KMS-11 (cell line): ENCODE results near the gene KYAT1.

Experiments
- H2AFZ ChIP-seq: fragments of 200-600 bp; sonication (generic); 2 replicates; pipeline ENCODE4 v1.6.1; 2016; ENCODE audit warnings: antibody characterized with exemption, mixed run types, low read depth
- H3K27ac ChIP-seq: fragments of 200-600 bp; sonication (generic); 2 replicates; pipeline ENCODE4 v1.6.1; 2016; ENCODE audit warnings: mild to moderate bottlenecking, mixed run types
- H3K27me3 ChIP-seq: fragments of 200-600 bp; sonication (generic); 2 replicates; pipeline ENCODE4 v1.6.1; 2017; ENCODE audit warnings: mild to moderate bottlenecking, low read depth, mixed run types, moderate library complexity; ENCODE audit not compliant: insufficient read depth
- H3K36me3 ChIP-seq: fragments of 200-600 bp; sonication (generic); 2 replicates; pipeline ENCODE4 v1.6.1; 2017; ENCODE audit warnings: mild to moderate bottlenecking, mixed run types; ENCODE audit not compliant: insufficient read depth
- H3K4me1 ChIP-seq: fragments of 200-600 bp; sonication (generic); 2 replicates; pipeline ENCODE4 v1.6.1; 2016; ENCODE audit warnings: mild to moderate bottlenecking, low read depth, mixed run types; ENCODE audit not compliant: poor library complexity, severe bottlenecking
- H3K4me2 ChIP-seq: fragments of 200-600 bp; sonication (generic); 2 replicates; pipeline ENCODE4 v1.7.0; 2016; ENCODE audit warnings: mild to moderate bottlenecking, mixed run types
- H3K4me3 ChIP-seq: fragments of 200-600 bp; sonication (generic); IDR thresholded peaks from 2 replicates; pipeline ENCODE4 v1.6.1; 2017; ENCODE audit warnings: low read depth, low read length, mixed read lengths; ENCODE audit not compliant: insufficient read depth
- H3K79me2 ChIP-seq: fragments of 200-600 bp; sonication (generic); 2 replicates; pipeline ENCODE4 v1.6.1; 2016; ENCODE audit warnings: low read depth, mixed run types; ENCODE audit not compliant: insufficient read depth
- H3K9ac ChIP-seq: fragments of 200-600 bp; sonication (generic); 2 replicates; pipeline ENCODE4 v1.6.1; 2016; ENCODE audit warnings: mild to moderate bottlenecking, mixed run types
- H4K20me1 ChIP-seq: fragments of 200-600 bp; sonication (generic); 2 replicates; pipeline ENCODE4 v1.6.1; 2016; ENCODE audit warnings: mild to moderate bottlenecking, mixed run types; ENCODE audit not compliant: insufficient read depth
- TF ChIP-seq, protein P1 (sequence below): fragments of 200-600 bp; sonication (generic); conservative IDR thresholded peaks from 2 replicates; pipeline ENCODE4 v1.6.1; 2017; ENCODE audit warnings: low read depth, mild to moderate bottlenecking, antibody characterized with exemption, low read length, moderate library complexity, mixed read lengths

The KYAT1 gene

DNA sequence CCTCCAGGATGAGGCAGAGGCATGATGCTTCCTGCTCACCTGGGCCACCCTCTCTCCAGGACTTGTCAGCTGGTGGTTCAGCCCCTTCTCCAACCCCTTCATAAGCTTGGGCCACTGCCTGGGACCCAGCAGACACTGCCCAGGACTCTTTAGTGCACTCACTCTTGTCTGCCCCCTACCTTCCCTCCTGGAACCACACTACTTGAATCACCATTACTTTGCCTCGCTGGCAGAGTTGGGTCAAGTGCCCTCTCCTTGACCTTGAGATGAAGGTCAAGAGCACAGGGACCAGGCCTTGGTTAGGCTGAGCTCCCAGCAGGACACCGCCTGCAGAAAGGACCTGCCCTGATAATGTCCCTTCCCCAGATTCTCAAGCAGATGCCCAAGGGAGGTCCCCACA lies 71.9 kb downstream of the KYAT1 start:
- H3K4me3 ChIP-seq = no peak overlapping the region
- no peak overlapping the region for H3K9ac ChIP-seq
- no peaks in the 10 kb centered on the region for H4K20me1 ChIP-seq
- no peak overlapping the region for H3K27ac ChIP-seq
- no peak overlapping the region for H3K4me2 ChIP-seq
- TF ChIP-seq, protein P1, sequence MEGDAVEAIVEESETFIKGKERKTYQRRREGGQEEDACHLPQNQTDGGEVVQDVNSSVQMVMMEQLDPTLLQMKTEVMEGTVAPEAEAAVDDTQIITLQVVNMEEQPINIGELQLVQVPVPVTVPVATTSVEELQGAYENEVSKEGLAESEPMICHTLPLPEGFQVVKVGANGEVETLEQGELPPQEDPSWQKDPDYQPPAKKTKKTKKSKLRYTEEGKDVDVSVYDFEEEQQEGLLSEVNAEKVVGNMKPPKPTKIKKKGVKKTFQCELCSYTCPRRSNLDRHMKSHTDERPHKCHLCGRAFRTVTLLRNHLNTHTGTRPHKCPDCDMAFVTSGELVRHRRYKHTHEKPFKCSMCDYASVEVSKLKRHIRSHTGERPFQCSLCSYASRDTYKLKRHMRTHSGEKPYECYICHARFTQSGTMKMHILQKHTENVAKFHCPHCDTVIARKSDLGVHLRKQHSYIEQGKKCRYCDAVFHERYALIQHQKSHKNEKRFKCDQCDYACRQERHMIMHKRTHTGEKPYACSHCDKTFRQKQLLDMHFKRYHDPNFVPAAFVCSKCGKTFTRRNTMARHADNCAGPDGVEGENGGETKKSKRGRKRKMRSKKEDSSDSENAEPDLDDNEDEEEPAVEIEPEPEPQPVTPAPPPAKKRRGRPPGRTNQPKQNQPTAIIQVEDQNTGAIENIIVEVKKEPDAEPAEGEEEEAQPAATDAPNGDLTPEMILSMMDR = 0 out of 2 replicates have a peak, but pooled peaks have one; percentile 21
- no peaks in the 10 kb centered on the region for H3K36me3 ChIP-seq
- H3K4me1 ChIP-seq = no peaks in the 10 kb centered on the region
- no peak overlapping the region for H2AFZ ChIP-seq
- no peaks in the 10 kb centered on the region for H3K79me2 ChIP-seq
- H3K27me3 ChIP-seq = no peaks in the 10 kb centered on the region

DNA sequence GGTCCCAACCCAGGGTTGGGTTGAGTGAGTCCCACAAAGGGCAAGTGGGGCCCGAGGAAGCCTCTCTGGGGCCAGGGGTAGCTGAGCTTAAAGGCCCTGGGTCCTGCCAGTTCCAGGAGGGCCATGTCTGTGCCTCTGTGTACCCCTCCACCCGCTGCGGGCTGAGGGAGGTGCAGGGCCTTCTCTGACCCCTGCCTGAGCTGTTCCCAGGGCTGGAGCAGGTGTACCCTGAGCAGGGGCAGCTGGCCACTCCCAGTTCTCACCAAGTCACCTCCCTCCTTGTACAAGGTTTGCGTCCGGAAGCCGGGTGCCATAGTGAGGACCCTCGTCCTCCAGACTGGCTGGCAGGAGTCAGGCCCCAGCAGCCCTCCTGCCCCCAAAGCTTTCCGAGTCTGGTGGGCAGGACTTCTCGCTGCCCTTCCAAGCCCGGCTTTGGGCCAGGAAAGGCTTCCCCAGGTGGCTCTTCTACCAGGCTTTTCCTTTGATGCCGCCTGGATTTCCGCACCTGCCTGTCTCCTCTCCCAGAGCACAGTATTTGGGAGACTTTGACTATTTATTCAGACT lies 72.6 kb downstream of the KYAT1 start:
- H3K27me3 ChIP-seq = no peaks in the 10 kb centered on the region
- H3K79me2 ChIP-seq = no peaks in the 10 kb centered on the region
- no peak overlapping the region for H3K4me2 ChIP-seq
- no peak overlapping the region for H3K4me3 ChIP-seq
- no peaks in the 10 kb centered on the region for H3K36me3 ChIP-seq
- H3K4me1 ChIP-seq = no peaks in the 10 kb centered on the region
- H4K20me1 ChIP-seq = no peaks in the 10 kb centered on the region
- TF ChIP-seq, protein P1 = no peak
- no peak overlapping the region for H3K27ac ChIP-seq
- H3K9ac ChIP-seq = no peak overlapping the region
- H2AFZ ChIP-seq = no peak overlapping the region

DNA sequence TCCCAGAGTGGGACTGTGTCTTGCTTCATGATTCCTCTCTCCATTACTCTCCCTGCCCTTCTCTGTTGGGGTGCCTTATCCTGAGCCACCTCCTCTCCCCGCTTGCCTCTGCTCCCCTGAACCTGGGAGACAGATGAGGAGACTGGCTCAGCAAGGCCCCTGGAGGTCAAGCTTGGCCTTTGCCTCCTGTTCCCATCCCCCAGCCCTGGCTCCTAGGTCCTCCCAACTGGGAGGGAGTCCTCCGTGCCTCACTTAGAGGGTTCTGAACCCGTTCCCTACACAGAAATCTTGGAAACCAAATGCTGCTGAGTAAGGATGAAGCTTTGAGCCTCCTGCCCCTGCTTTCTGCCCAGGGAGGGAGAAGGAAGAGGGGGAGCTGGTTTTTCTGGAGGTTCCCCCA lies 73.2 kb downstream of the KYAT1 start:
- no peak overlapping the region for H2AFZ ChIP-seq
- no peak overlapping the region for H3K4me3 ChIP-seq
- no peaks in the 10 kb centered on the region for H3K4me1 ChIP-seq
- no peaks in the 10 kb centered on the region for H3K27me3 ChIP-seq
- no peak overlapping the region for H3K4me2 ChIP-seq
- H4K20me1 ChIP-seq = no peaks in the 10 kb centered on the region
- TF ChIP-seq, protein P1 = no peak
- no peaks in the 10 kb centered on the region for H3K36me3 ChIP-seq
- no peak overlapping the region for H3K9ac ChIP-seq
- no peaks in the 10 kb centered on the region for H3K79me2 ChIP-seq
- no peak overlapping the region for H3K27ac ChIP-seq

DNA sequence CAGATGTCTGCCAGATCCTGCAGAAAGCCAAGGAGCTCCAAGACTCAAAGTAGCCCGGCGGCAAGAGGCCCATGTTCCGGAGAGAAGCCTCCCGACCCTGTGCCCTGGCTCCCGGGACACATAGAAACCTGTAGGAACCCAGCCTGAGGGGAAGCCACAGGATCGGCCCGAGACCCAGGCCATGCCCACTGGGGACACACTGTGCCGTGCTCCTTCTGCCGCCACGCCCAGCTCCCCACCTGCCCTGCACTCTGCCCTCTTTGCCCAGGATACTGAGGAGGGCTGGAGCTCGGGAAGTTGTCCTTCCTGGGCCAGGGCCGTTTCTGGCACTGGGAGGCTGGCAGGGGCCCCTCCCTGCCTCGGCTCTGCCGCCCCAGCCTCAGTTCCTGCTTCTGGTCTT lies 73.9 kb downstream of the KYAT1 start:
- H3K4me1 ChIP-seq = no peaks in the 10 kb centered on the region
- H3K36me3 ChIP-seq = no peaks in the 10 kb centered on the region
- H3K79me2 ChIP-seq = no peaks in the 10 kb centered on the region
- no peaks in the 10 kb centered on the region for H4K20me1 ChIP-seq
- H3K4me3 ChIP-seq = no peak overlapping the region
- no peaks in the 10 kb centered on the region for H3K27me3 ChIP-seq
- no peak overlapping the region for H2AFZ ChIP-seq
- no peak overlapping the region for H3K4me2 ChIP-seq
- no peak overlapping the region for H3K9ac ChIP-seq
- TF ChIP-seq, protein P1 = no peak
- no peak overlapping the region for H3K27ac ChIP-seq
